Measurements from ENCODE around the gene NPTX2.

GRCh38 chr7:98651760-98652159 lies 34.7 kb downstream of the NPTX2 start:
- TF ChIP-seq CTCF (IDR thresholded peaks at IDR 0.05) (no peak), POLR2A (IDR thresholded peaks at IDR 0.05) (no peak)
